Stimulated activated memory B cell treated with anti-CD40 and anti-IgM and Interleukin-4, amounts not matched to agents 10 μg/mL and 1 μg/mL and 100 μg/mL, for 72 hours (primary cell): Measurements from ENCODE around the gene UBTD1.

Experiments
- ATAC-seq: fragments of 150-1000 bp; cut with Tn5 transposase; 2 replicates; pipeline ENCODE4 v1.10.0; 2021
- H3K27ac Mint-ChIP-seq: one replicate; pipeline ENCODE4 v1.8.0; 2022; ENCODE audit warnings: mild to moderate bottlenecking, mixed read lengths
- H3K27me3 Mint-ChIP-seq: one replicate; pipeline ENCODE4 v1.8.0; 2022; ENCODE audit warnings: mixed read lengths
- H3K36me3 Mint-ChIP-seq: one replicate; pipeline ENCODE4 v1.8.0; 2022; ENCODE audit warnings: mixed read lengths
- H3K4me1 Mint-ChIP-seq: one replicate; pipeline ENCODE4 v1.8.0; 2022; ENCODE audit warnings: mixed read lengths
- H3K4me3 Mint-ChIP-seq: one replicate; pipeline ENCODE4 v1.8.0; 2022; ENCODE audit warnings: mild to moderate bottlenecking, moderate library complexity, mixed read lengths
- H3K9me3 Mint-ChIP-seq: one replicate; pipeline ENCODE4 v1.8.0; 2022; ENCODE audit warnings: mixed read lengths

The UBTD1 gene

GRCh38 chr10:97607095-97607636 lies 108.4 kb downstream of the UBTD1 start:
- H3K27me3 Mint-ChIP-seq: no peaks in the 10 kb centered on the region
- H3K4me1 Mint-ChIP-seq: no peaks in the 10 kb centered on the region
- no peaks in the 10 kb centered on the region for H3K9me3 Mint-ChIP-seq

GRCh38 chr10:97608991-97609561 lies 110.4 kb downstream of the UBTD1 start:
- Mint-ChIP-seq H3K27me3 (no peaks in the 10 kb centered on the region), H3K9me3 (no peaks in the 10 kb centered on the region), H3K4me1 (no peaks in the 10 kb centered on the region), H3K4me3 (no peak overlapping the region), H3K27ac (no peak overlapping the region), H3K36me3 (no peaks in the 10 kb centered on the region)
- ATAC-seq: no peak

More at GRCh38 chr10:97607095-97607636, 108.4 kb downstream of the UBTD1 start:
- H3K27ac Mint-ChIP-seq: no peak overlapping the region
- H3K4me3 Mint-ChIP-seq: no peak overlapping the region
- no peak for ATAC-seq
- no peaks in the 10 kb centered on the region for H3K36me3 Mint-ChIP-seq

- H3K4me3 Mint-ChIP-seq: no peak overlapping the region
- H3K4me1 Mint-ChIP-seq: no peaks in the 10 kb centered on the region
- H3K9me3 Mint-ChIP-seq: no peaks in the 10 kb centered on the region
- H3K27ac Mint-ChIP-seq: no peak overlapping the region
- no peaks in the 10 kb centered on the region for H3K27me3 Mint-ChIP-seq
- ATAC-seq: no peak
- H3K36me3 Mint-ChIP-seq: no peaks in the 10 kb centered on the region
Measured at GRCh38 chr10:97611473-97611872, 112.7 kb downstream of the UBTD1 start.

- Mint-ChIP-seq H3K9me3 (no peaks in the 10 kb centered on the region), H3K36me3 (no peaks in the 10 kb centered on the region), H3K4me1 (no peaks in the 10 kb centered on the region), H3K27ac (no peak overlapping the region), H3K4me3 (no peak overlapping the region), H3K27me3 (no peaks in the 10 kb centered on the region)
- no peak for ATAC-seq
Measured at GRCh38 chr10:97612386-97612785, 113.7 kb downstream of the UBTD1 start.

GRCh38 chr10:97618285-97618684 lies 119.6 kb downstream of the UBTD1 start:
- Mint-ChIP-seq H3K4me1 (no peaks in the 10 kb centered on the region), H3K36me3 (no peaks in the 10 kb centered on the region), H3K9me3 (no peaks in the 10 kb centered on the region), H3K27me3 (no peaks in the 10 kb centered on the region), H3K27ac (no peak overlapping the region), H3K4me3 (no peak overlapping the region)
- ATAC-seq: no peak

GRCh38 chr10:97618733-97619132 lies 120.0 kb downstream of the UBTD1 start:
- no peaks in the 10 kb centered on the region for H3K36me3 Mint-ChIP-seq
- no peak overlapping the region for H3K27ac Mint-ChIP-seq
- H3K4me3 Mint-ChIP-seq: no peak overlapping the region
- no peaks in the 10 kb centered on the region for H3K9me3 Mint-ChIP-seq
- H3K27me3 Mint-ChIP-seq: no peaks in the 10 kb centered on the region
- H3K4me1 Mint-ChIP-seq: no peaks in the 10 kb centered on the region
- no peak for ATAC-seq
